Esophagus squamous epithelium (tissue), 4 donors: ENCODE data around the gene SMYD3.

Experiments used
- CTCF ChIP-seq, 6 experiments: fragments of 450-650 bp in 4 of 6; fragments of 200-600 bp in 2 of 6; sonication (generic) in 2 of 6; IDR thresholded peaks; one replicate each; pipeline ENCODE4 v1.5.1; 2016 to 2019; ENCODE audit warnings: antibody characterized with exemption in 6 of 6, mild to moderate bottlenecking in 4 of 6, moderate library complexity in 4 of 6
- POLR2A ChIP-seq, 4 donors: fragments of 450-650 bp; IDR thresholded peaks; one replicate each; pipeline ENCODE4 v1.6.1; 2017; ENCODE audit warnings: antibody characterized with exemption in 4 of 4, mild to moderate bottlenecking in 4 of 4, moderate library complexity in 3 of 4

GRCh38 chr1:246078888-246079252 lies 428.2 kb downstream of the SMYD3 start:
- TF ChIP-seq CTCF (IDR thresholded peaks at IDR 0.05), result no peak
- TF ChIP-seq POLR2A (IDR thresholded peaks at IDR 0.05), result no peak
